Calu3 (cell line): ENCODE results near the gene KRT82. TPM values are rescaled to one million over a fixed set of nuclear protein-coding genes. Genes with fewer than 3 reads are reported as not detected.

Source experiments
- BruUV-seq: library from RNA; stranded (reverse); fragments of 400-500 nt; replicated peaks from 2 replicates; lab custom pipeline; 2021; lab: Mats Ljungman, UMichigan
- CTCF ChIA-PET: fragments of 300-600 bp; sonication (Branson Sonifier 250); formaldehyde crosslinking; loops from one replicate; lab custom pipeline; 2022; ENCODE audit warnings: antibody characterized with exemption; lab: Charles Lee
- DNase-seq: peaks from one replicate; pipeline ENCODE4 v3.0.0; 2022
- H3K27ac Mint-ChIP-seq: one replicate; pipeline ENCODE4 v1.8.0; 2022; ENCODE audit warnings: mixed read lengths; ENCODE audit not compliant: unreplicated experiment
- H3K27me3 Mint-ChIP-seq: one replicate; pipeline ENCODE4 v1.8.0; 2022; ENCODE audit warnings: mixed read lengths; ENCODE audit not compliant: unreplicated experiment
- H3K36me3 Mint-ChIP-seq: one replicate; pipeline ENCODE4 v1.8.0; 2022; ENCODE audit warnings: mild to moderate bottlenecking, moderate library complexity, mixed read lengths; ENCODE audit not compliant: insufficient read depth, unreplicated experiment
- H3K4me1 Mint-ChIP-seq: one replicate; pipeline ENCODE4 v1.8.0; 2022; ENCODE audit warnings: mild to moderate bottlenecking, low read depth, mixed read lengths; ENCODE audit not compliant: unreplicated experiment
- H3K4me3 Mint-ChIP-seq: one replicate; pipeline ENCODE4 v1.8.0; 2022; ENCODE audit warnings: mild to moderate bottlenecking, low read depth, moderate library complexity, mixed read lengths; ENCODE audit not compliant: unreplicated experiment
- H3K9me3 Mint-ChIP-seq: one replicate; pipeline ENCODE4 v1.8.0; 2022; ENCODE audit warnings: low read depth, mixed read lengths; ENCODE audit not compliant: unreplicated experiment
- intact Hi-C: fragments of 100-400 bp; cut with micrococcal nuclease; formaldehyde crosslinking; loops from one replicate; pipeline ENCODE4 v1.10.0; 2022; ENCODE audit not compliant: unreplicated experiment
- total RNA-seq: library from RNA; stranded (reverse); gene quantifications from 2 replicates; pipeline ENCODE4 v1.2.3, GENCODE V29; 2022
- TF ChIP-seq, protein P1 (sequence below): fragments of 200-600 bp; IDR thresholded peaks from one replicate; pipeline ENCODE4 v1.8.0; 2022; ENCODE audit warnings: antibody characterized with exemption; ENCODE audit not compliant: unreplicated experiment

KRT82 gene
- total RNA-seq, 1 experiment from 2014 or later: not detected

DNA sequence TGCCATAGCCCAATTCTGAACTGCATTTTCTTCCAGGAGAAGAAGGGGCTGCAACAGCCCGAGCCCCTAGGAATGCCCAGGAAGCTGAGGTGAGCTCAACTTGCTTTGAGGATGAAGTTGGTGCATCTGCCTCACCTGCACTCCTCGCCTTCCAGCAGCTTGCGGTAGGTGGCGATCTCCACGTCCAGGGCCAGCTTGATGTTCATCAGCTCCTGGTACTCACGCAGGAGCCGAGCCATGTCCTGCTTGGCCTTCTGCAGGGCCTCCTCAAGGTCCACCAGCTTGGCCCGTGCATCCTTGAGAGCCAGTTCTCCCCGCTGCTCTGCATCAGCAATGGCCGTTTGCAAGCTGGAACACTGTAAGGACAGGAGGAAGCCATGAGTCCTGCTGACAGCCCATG, 22.0 kb upstream of the KRT82 start:
- Mint-ChIP-seq H3K4me1 (no peaks in the 10 kb centered on the region), H3K4me3 (no peak overlapping the region), H3K36me3 (no peaks in the 10 kb centered on the region), H3K27me3 (peaks cover 57% of the 10 kb centered on the region), H3K9me3 (no peaks in the 10 kb centered on the region), H3K27ac (no peak overlapping the region)
- BruUV-seq: no TSS peak
- intact Hi-C loops: no loop called here
- TF ChIP-seq, protein P1, sequence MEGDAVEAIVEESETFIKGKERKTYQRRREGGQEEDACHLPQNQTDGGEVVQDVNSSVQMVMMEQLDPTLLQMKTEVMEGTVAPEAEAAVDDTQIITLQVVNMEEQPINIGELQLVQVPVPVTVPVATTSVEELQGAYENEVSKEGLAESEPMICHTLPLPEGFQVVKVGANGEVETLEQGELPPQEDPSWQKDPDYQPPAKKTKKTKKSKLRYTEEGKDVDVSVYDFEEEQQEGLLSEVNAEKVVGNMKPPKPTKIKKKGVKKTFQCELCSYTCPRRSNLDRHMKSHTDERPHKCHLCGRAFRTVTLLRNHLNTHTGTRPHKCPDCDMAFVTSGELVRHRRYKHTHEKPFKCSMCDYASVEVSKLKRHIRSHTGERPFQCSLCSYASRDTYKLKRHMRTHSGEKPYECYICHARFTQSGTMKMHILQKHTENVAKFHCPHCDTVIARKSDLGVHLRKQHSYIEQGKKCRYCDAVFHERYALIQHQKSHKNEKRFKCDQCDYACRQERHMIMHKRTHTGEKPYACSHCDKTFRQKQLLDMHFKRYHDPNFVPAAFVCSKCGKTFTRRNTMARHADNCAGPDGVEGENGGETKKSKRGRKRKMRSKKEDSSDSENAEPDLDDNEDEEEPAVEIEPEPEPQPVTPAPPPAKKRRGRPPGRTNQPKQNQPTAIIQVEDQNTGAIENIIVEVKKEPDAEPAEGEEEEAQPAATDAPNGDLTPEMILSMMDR: no peak
- CTCF ChIA-PET: interaction anchor here (0.9 to 2.2 kb wide), 2 partner anchors 32 to 93 kb away, joined by 3 to 9 read pairs; no protein-coding TSS in a partner anchor
- no peak for DNase-seq

DNA sequence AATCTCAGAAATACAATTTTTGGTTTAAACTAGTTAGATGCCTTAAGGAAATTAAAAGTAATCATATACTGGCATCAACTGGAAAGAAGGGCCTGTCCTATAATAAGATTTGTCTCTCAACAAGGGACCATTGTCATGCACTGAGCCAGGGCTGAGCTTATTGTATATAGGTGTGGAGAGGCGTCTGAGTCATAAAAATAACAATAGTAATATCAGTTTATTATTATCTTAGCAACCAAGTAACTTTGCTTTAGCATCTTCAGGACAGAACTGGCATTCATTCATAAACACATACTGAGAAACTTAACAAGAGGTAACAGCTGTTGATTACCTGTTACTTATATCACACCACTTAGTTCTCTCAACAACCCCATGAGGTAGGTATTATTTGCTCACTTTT, 20.9 kb upstream of the KRT82 start:
- Mint-ChIP-seq H3K4me3 (no peak overlapping the region), H3K27ac (no peak overlapping the region), H3K27me3 (peaks cover 53% of the 10 kb centered on the region), H3K36me3 (no peaks in the 10 kb centered on the region), H3K4me1 (no peaks in the 10 kb centered on the region), H3K9me3 (no peaks in the 10 kb centered on the region)
- no peak for DNase-seq
- intact Hi-C loops: no loop called here
- CTCF ChIA-PET: interaction anchor here (0.6 to 2.2 kb wide), 4 partner anchors 14 to 566 kb away, joined by 3 to 9 read pairs (median 3); no protein-coding TSS in a partner anchor
- no TSS peak for BruUV-seq
- TF ChIP-seq, protein P1: no peak

DNA sequence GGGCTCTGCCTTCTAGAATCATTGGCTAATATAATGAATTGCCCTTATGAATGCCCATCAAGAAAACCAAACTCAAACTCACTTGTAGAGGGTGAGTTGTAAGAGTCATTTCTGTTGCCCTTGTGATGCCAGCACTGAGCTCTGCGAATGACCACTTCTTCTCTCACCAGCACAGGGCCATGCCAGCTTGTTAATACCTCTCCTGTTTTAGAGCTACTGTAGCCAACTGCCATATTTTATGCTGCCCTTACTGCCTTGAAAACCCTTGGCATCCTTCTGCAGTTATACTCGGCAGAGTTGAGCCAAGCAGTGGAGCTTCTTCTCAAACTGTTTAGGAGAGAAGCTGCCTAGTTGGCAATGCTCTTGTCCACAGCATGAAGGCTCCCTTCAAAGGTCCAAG, 19.9 kb upstream of the KRT82 start:
- no TSS peak for BruUV-seq
- Mint-ChIP-seq H3K4me1 (no peaks in the 10 kb centered on the region), H3K27me3 (peaks cover 53% of the 10 kb centered on the region), H3K9me3 (no peaks in the 10 kb centered on the region), H3K27ac (no peak overlapping the region), H3K36me3 (no peaks in the 10 kb centered on the region), H3K4me3 (no peak overlapping the region)
- intact Hi-C loops: no loop called here
- DNase-seq: no peak
- CTCF ChIA-PET: no interaction called here
- TF ChIP-seq, protein P1: no peak

DNA sequence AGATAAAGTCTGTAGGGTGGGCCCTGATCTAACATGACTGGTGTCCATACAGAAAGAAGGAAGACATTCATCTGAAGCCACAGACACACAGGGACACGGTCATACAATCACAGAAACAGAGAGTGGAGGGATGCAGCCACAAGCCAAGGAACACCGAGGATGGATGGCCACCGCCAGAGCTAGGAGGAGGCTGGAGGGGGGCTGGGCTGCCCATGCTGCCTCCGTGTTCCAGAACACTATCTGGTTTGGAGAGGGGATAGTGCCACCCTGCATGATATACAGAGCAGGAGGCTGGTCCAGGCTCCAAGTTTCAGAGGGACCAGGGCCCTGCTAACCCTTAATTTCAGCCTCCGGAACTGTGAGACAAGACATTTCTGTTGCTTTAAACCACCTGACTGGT, 19.3 kb upstream of the KRT82 start:
- CTCF ChIA-PET: no interaction called here
- Mint-ChIP-seq H3K4me1 (no peaks in the 10 kb centered on the region), H3K27ac (no peak overlapping the region), H3K27me3 (peaks cover 53% of the 10 kb centered on the region), H3K4me3 (no peak overlapping the region), H3K9me3 (no peaks in the 10 kb centered on the region), H3K36me3 (no peaks in the 10 kb centered on the region)
- BruUV-seq: no TSS peak
- TF ChIP-seq, protein P1: no peak
- intact Hi-C loops: no loop called here
- no peak for DNase-seq
